CD4-positive, alpha-beta T cell treated with Interleukin-10 for 1 hour (primary cell): ENCODE measurements around the gene TEX13B.
"Not testable (repeated sequence)": the region's sequence is repeated elsewhere in the genome, so short reads cannot be mapped to it uniquely, and the experiment has no call there.

Source experiments
- DNase-seq: peaks from one replicate; pipeline ENCODE4 v3.0.0-alpha.2; 2020

The TEX13B gene

GRCh38 chrX:107982356-107982755 lies at the start of gene TEX13B:
Gene TEX13B (minus strand): TSS chrX:107982370. CDS start chrX:107982127, 243 bp downstream.
- no peak for DNase-seq

- no peak for DNase-seq
These were observed 48.0 kb upstream of the TEX13B start for GRCh38 chrX:108029928-108030711.

- no peak for DNase-seq
These were observed 46.7 kb upstream of the TEX13B start for GRCh38 chrX:108028854-108029253.

- DNase-seq: no peak
These were observed 43.9 kb upstream of the TEX13B start for GRCh38 chrX:108025954-108026600.

GRCh38 chrX:108025376-108025775 lies 43.2 kb upstream of the TEX13B start:
- DNase-seq: no peak

GRCh38 chrX:108022491-108023089 lies 40.4 kb upstream of the TEX13B start:
- DNase-seq: no peak

GRCh38 chrX:108020631-108021030 lies 38.5 kb upstream of the TEX13B start:
- DNase-seq: peak; percentile 45

- DNase-seq: peak; percentile 7
These were observed 37.3 kb upstream of the TEX13B start for GRCh38 chrX:108019382-108019875.

- DNase-seq: peak; percentile 72
These were observed 36.6 kb upstream of the TEX13B start for GRCh38 chrX:108018656-108019381.

GRCh38 chrX:108001218-108001814 lies 19.1 kb upstream of the TEX13B start:
- DNase-seq: peak; percentile 50

GRCh38 chrX:108000751-108001150 lies 18.6 kb upstream of the TEX13B start:
- no peak for DNase-seq

- DNase-seq: no peak
These were observed 14.0 kb upstream of the TEX13B start for GRCh38 chrX:107996124-107996523.

- DNase-seq: no peak
These were observed 2.9 kb upstream of the TEX13B start for GRCh38 chrX:107985033-107985432.

- DNase-seq: no peak
These were observed 2.6 kb downstream of the TEX13B start for GRCh38 chrX:107979534-107979933.

GRCh38 chrX:107978707-107979307 lies 3.4 kb downstream of the TEX13B start:
- DNase-seq: peak; percentile 13

- no peak for DNase-seq
These were observed 4.1 kb downstream of the TEX13B start for GRCh38 chrX:107978071-107978470.

GRCh38 chrX:107971636-107972035 lies 10.5 kb downstream of the TEX13B start:
- DNase-seq: no peak

GRCh38 chrX:107970073-107970472 lies 12.1 kb downstream of the TEX13B start:
- no peak for DNase-seq

- DNase-seq: no peak
These were observed 13.5 kb downstream of the TEX13B start for GRCh38 chrX:107968623-107969022.

GRCh38 chrX:107955337-107955736 lies 26.8 kb downstream of the TEX13B start:
- DNase-seq: not testable (repeated sequence)

- DNase-seq: no peak
These were observed 42.1 kb downstream of the TEX13B start for GRCh38 chrX:107940095-107940494.

- no peak for DNase-seq
These were observed 45.8 kb downstream of the TEX13B start for GRCh38 chrX:107936434-107936730.
